Esophagus muscularis mucosa (tissue), 4 donors: Measurements from ENCODE around the gene AUTS2. TPM values are rescaled to one million over a fixed set of nuclear protein-coding genes. Genes with fewer than 3 reads are reported as not detected.

ENCODE experiments used
- DNase-seq: peaks from one replicate; pipeline ENCODE4 v3.0.0-alpha.2; 2017; ENCODE audit errors: extremely low spot score
- H3K27ac ChIP-seq, 4 donors: fragments of 200-600 bp; sonication (generic); replicated peaks in 1 of 4; 1 replicate in 3 of 4; 2 replicates in 1 of 4; pipeline ENCODE4 v1.5.1; 2016 to 2019; ENCODE audit warnings: mild to moderate bottlenecking in 1 of 4
- H3K27me3 ChIP-seq, 4 donors: fragments of 200-600 bp; sonication (generic); one replicate each; pipeline versions ENCODE4 v1.5.1 to v1.6.0; 2016 to 2019
- H3K36me3 ChIP-seq, 4 donors: fragments of 200-600 bp; sonication (generic); one replicate each; pipeline ENCODE4 v1.5.1; 2016 to 2019
- H3K4me1 ChIP-seq, 4 donors: fragments of 200-600 bp; sonication (generic); one replicate each; pipeline ENCODE4 v1.5.1; 2016 to 2019
- H3K4me3 ChIP-seq, 4 donors: fragments of 200-600 bp; sonication (generic); 1 replicate in 2 of 4; 2 replicates in 2 of 4; pipeline ENCODE4 v1.5.1; 2016 to 2019; ENCODE audit warnings: mild to moderate bottlenecking in 4 of 4, moderate library complexity in 1 of 4
- H3K9me3 ChIP-seq, 4 donors: fragments of 200-600 bp; sonication (generic); 1 replicate in 3 of 4; 2 replicates in 1 of 4; pipeline ENCODE4 v1.5.1; 2016 to 2019
- EP300 ChIP-seq: sonication (generic); formaldehyde crosslinking; IDR thresholded peaks from one replicate; pipeline ENCODE4 v1.6.1; 2017; ENCODE audit warnings: antibody characterized with exemption
- POLR2A ChIP-seq: fragments of 450-650 bp; IDR thresholded peaks from one replicate; pipeline ENCODE4 v1.6.1; 2017; ENCODE audit warnings: antibody characterized with exemption, moderate library complexity, mild to moderate bottlenecking, low read depth
- POLR2AphosphoS5 ChIP-seq, 2 donors: sonication (generic); formaldehyde crosslinking; IDR thresholded peaks; one replicate each; pipeline ENCODE4 v1.6.1; 2017; ENCODE audit warnings: antibody characterized with exemption in 2 of 2
- WGBS: methylation state at CpG from one replicate; pipeline ENCODE4 v1.1.5; 2018; 5-methylcytosine and 5-hydroxymethylcytosine counted together
- intact Hi-C: fragments of 100-400 bp; cut with DNase I; formaldehyde crosslinking; loops from one replicate; pipeline ENCODE4 v1.15.1; 2023
- total RNA-seq, 4 donors: library from RNA; depleted of rRNA; stranded (reverse); fragments of >200 nt; gene quantifications; one replicate each; pipeline versions ENCODE4 v1.1.0 to v1.2.1, GENCODE V29; 2016
- TF ChIP-seq, protein P1 (sequence below), 3 experiments: fragments of 200-600 bp in 2 of 3; fragments of 450-650 bp in 1 of 3; sonication (generic) in 2 of 3; IDR thresholded peaks; one replicate each; pipeline ENCODE4 v1.5.1; 2017 to 2019; ENCODE audit warnings: antibody characterized with exemption in 3 of 3, mild to moderate bottlenecking in 2 of 3, moderate library complexity in 1 of 3

Gene AUTS2
- total RNA-seq, 4 donors from 2014 or later, result 18.5 to 44.9 (median 34.2) TPM

DNA sequence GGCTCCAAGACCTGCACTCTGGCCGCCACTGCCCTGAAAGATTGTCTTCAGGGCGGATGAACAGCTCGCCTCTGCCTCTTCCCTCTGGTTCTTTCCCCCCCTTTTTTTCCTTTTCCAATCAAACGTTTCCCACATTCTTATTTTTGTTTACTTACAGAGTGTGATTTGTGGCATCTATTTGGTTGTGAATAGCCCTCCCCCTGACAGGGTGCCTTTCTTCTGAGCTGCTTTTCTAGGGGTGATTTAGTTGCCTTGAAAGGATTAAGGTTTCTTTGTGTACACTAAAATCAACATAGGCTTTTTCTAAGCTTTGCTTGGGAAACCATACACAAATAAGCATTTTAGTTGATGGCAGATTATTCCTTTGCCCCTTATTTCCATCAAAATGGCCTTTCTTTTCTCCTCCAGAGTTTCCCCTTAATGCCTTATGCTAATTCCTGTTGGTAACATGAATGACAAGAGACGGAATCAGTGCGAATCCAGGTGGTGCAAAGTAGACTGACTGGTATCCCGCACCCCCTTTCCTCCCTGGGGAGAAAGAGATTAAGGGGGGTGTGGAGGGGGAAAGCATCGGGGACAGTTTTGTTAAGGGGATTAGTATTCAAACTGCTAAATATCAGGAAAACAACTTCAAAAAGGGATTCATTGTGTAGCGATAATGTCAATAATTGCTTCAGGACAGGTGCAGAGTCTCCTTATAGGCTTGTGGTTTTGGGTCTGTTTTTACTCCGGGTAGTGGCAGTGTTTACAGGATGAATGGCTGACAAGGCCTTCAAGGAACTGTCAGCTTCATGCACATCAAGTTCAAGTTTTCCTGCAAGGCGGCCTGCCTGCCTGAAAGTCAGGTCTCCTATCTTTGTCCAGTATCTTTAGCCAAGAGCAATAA lies 1102.0 kb downstream of the AUTS2 start:
- 81% methylated on average over 11 of the region's 11 CpGs for WGBS
- DNase-seq, result no peak
- peaks cover 7 to 66% (median 47%) of the 10 kb centered on the region in 4 donors for H3K4me1 ChIP-seq
- no peaks in the 10 kb centered on the region for H3K9me3 ChIP-seq
- H3K36me3 ChIP-seq, result no peaks in the 10 kb centered on the region
- no peak overlapping the region for H3K4me3 ChIP-seq
- H3K27me3 ChIP-seq, result no peaks in the 10 kb centered on the region
- no peak overlapping the region for H3K27ac ChIP-seq
- intact Hi-C loops, result no loop called here
- TF ChIP-seq, protein P1, sequence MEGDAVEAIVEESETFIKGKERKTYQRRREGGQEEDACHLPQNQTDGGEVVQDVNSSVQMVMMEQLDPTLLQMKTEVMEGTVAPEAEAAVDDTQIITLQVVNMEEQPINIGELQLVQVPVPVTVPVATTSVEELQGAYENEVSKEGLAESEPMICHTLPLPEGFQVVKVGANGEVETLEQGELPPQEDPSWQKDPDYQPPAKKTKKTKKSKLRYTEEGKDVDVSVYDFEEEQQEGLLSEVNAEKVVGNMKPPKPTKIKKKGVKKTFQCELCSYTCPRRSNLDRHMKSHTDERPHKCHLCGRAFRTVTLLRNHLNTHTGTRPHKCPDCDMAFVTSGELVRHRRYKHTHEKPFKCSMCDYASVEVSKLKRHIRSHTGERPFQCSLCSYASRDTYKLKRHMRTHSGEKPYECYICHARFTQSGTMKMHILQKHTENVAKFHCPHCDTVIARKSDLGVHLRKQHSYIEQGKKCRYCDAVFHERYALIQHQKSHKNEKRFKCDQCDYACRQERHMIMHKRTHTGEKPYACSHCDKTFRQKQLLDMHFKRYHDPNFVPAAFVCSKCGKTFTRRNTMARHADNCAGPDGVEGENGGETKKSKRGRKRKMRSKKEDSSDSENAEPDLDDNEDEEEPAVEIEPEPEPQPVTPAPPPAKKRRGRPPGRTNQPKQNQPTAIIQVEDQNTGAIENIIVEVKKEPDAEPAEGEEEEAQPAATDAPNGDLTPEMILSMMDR (IDR thresholded peaks at IDR 0.05), result no peak
- no peak for TF ChIP-seq POLR2A
- TF ChIP-seq EP300, result no peak
- no peak for TF ChIP-seq POLR2AphosphoS5 (IDR thresholded peaks at IDR 0.05)

DNA sequence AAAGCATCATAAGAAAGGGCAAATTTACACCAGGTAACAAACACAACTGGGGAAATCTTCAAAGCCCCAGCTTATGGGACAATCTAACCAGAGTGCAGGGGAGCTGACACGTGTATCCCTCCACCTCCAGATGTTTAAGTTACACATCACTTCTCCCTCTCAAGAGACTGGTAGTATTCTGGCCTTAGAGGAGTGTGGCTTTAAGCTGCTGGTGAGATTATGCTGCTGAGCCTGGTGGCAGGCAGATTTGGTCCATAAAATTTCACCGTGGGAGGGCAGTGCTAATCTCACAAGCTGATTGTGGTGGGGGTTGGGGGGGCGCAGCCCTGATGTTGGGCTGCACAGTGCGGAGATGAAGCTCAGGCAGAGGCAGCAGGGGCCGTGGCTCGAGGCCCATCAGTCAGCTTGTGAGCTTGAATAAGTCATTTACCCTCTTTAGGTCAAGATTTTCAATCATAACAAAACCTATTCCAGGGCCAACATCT lies 1102.7 kb downstream of the AUTS2 start:
- no peak for DNase-seq
- H3K9me3 ChIP-seq, result no peaks in the 10 kb centered on the region
- H3K36me3 ChIP-seq, result no peaks in the 10 kb centered on the region
- H3K4me3 ChIP-seq, result no peak overlapping the region
- intact Hi-C loops, result no loop called here
- no peak overlapping the region for H3K27ac ChIP-seq
- TF ChIP-seq EP300 (no peak), POLR2A (no peak), POLR2AphosphoS5 (IDR thresholded peaks at IDR 0.05) (no peak)
- TF ChIP-seq, protein P1 (IDR thresholded peaks at IDR 0.05), result no peak
- WGBS, result 86% methylated on average over 6 of the region's 6 CpGs
- peaks cover 4 to 71% (median 47%) of the 10 kb centered on the region in 4 donors for H3K4me1 ChIP-seq
- H3K27me3 ChIP-seq, result no peaks in the 10 kb centered on the region

DNA sequence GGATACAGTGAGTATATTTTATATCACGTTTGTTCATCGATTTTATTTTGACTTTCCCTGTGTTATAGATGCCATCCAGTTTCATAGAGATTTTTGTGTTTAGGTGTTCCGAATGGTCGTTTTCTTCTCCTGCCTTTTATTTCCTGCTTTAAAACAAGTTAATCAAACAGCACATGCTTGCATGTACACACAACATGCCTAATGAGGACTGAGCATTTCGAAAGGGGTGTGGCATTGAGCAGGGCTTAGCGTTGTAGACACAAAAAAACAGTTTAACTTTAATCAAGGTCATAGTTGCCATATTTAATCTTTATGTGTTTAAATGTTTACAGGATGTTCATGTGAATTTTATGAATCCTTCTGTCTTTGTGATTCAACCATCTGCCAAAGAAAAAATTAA lies 1103.2 kb downstream of the AUTS2 start:
- TF ChIP-seq, protein P1 (IDR thresholded peaks at IDR 0.05), result no peak
- TF ChIP-seq EP300, result no peak
- no peak for TF ChIP-seq POLR2A
- no peak for TF ChIP-seq POLR2AphosphoS5 (IDR thresholded peaks at IDR 0.05)
- Histone ChIP-seq H3K27ac (no peak overlapping the region), H3K4me3 (no peak overlapping the region), H3K27me3 (no peaks in the 10 kb centered on the region), H3K36me3 (no peaks in the 10 kb centered on the region), H3K4me1 (peaks cover 0 to 70% (median 47%) of the 10 kb centered on the region in 4 donors), H3K9me3 (no peaks in the 10 kb centered on the region)
- DNase-seq, result no peak
- 78% methylated on average over 6 of the region's 6 CpGs for WGBS
- intact Hi-C loops, result no loop called here

DNA sequence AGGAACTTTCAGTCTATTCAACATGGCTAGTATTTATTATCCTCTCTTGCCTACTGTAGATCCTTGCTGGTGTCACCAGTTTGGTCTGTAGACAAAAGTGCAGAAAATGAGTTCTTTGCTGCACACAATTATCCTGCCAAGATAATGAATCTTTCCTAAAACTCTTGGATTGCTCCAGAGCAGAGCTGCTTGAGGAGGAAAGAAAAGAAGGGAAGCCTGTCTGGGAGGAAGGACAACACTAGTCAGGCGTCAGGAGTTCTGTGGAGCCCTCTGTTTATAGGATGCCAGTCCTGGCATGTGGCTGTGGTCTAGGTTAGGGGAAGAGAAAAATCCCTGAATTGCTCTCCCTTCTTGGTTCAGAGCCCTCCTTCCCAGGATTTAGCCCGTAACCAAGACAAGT lies 1103.7 kb downstream of the AUTS2 start:
- DNase-seq, result no peak
- TF ChIP-seq, protein P1 (IDR thresholded peaks at IDR 0.05), result no peak
- TF ChIP-seq POLR2AphosphoS5 (IDR thresholded peaks at IDR 0.05) (no peak), POLR2A (no peak), EP300 (no peak)

More for the DNA sequence above, 1103.7 kb downstream of the AUTS2 start:
- Histone ChIP-seq H3K4me3 (no peak overlapping the region), H3K27me3 (no peaks in the 10 kb centered on the region), H3K9me3 (no peaks in the 10 kb centered on the region), H3K4me1 (peaks cover 0 to 70% (median 44%) of the 10 kb centered on the region in 4 donors), H3K27ac (no peak overlapping the region), H3K36me3 (no peaks in the 10 kb centered on the region)
- WGBS, result 83% methylated on average over 2 of the region's 2 CpGs
- intact Hi-C loops, result no loop called here
